C1 segment of cervical spinal cord (tissue), 14 donors: ENCODE data around the gene ARSB.

Source experiments
- DNase-seq, 14 donors: peaks; one replicate each; lab custom pipeline; 2025; lab: John Stamatoyannopoulos, UW

Gene ARSB

GRCh38 chr5:78838753-78839152 lies 146.4 kb downstream of the ARSB start:
- no peak for DNase-seq

GRCh38 chr5:78837836-78838235 lies 147.3 kb downstream of the ARSB start:
- DNase-seq: no peak

- no peak for DNase-seq
These were observed 149.9 kb downstream of the ARSB start for GRCh38 chr5:78835176-78835575.

GRCh38 chr5:78833284-78833683 lies 151.8 kb downstream of the ARSB start:
- no peak for DNase-seq

GRCh38 chr5:78830528-78831046 lies 154.5 kb downstream of the ARSB start:
- peak in 1 of 14 donors; percentile 48 for DNase-seq

GRCh38 chr5:78829811-78830527 lies 155.1 kb downstream of the ARSB start:
- peak in 7 of 14 donors; percentile 6 to 54 (median 18) for DNase-seq

GRCh38 chr5:78827725-78828124 lies 157.4 kb downstream of the ARSB start:
- no peak for DNase-seq

- DNase-seq: no peak
These were observed 160.3 kb downstream of the ARSB start for GRCh38 chr5:78824831-78825281.

GRCh38 chr5:78823196-78823595 lies 161.9 kb downstream of the ARSB start:
- DNase-seq: no peak

GRCh38 chr5:78821536-78822021 lies 163.5 kb downstream of the ARSB start:
- DNase-seq: no peak

- no peak for DNase-seq
These were observed 165.4 kb downstream of the ARSB start for GRCh38 chr5:78819707-78820106.

GRCh38 chr5:78819166-78819565 lies 165.9 kb downstream of the ARSB start:
- DNase-seq: no peak

- no peak for DNase-seq
These were observed 168.9 kb downstream of the ARSB start for GRCh38 chr5:78816143-78816765.

GRCh38 chr5:78813906-78814530 lies 171.1 kb downstream of the ARSB start:
- no peak for DNase-seq

GRCh38 chr5:78813286-78813685 lies 171.8 kb downstream of the ARSB start:
- DNase-seq: no peak

GRCh38 chr5:78811866-78812265 lies 173.2 kb downstream of the ARSB start:
- DNase-seq: no peak

GRCh38 chr5:78811121-78811817 lies 173.8 kb downstream of the ARSB start:
- DNase-seq: no peak

- no peak for DNase-seq
These were observed 174.8 kb downstream of the ARSB start for GRCh38 chr5:78810098-78810920.

GRCh38 chr5:78809444-78809843 lies 175.7 kb downstream of the ARSB start:
- peak in 1 of 14 donors; percentile 9 for DNase-seq

- no peak for DNase-seq
These were observed 176.3 kb downstream of the ARSB start for GRCh38 chr5:78808818-78809217.

GRCh38 chr5:78808380-78808779 lies 176.7 kb downstream of the ARSB start:
- DNase-seq: peak in 1 of 14 donors; percentile 16
